HUES64 (cell line): ENCODE data around the gene GMDS.
A peak's percentile ranks its signal among the peaks of the same experiment; 100 is the strongest.

Experiments
- H3K27ac ChIP-seq: 2 replicates; pipeline ENCODE4 v1.7.0; 2013; ENCODE audit warnings: low read depth, low read length, inconsistent platforms
- H3K27me3 ChIP-seq: 2 replicates; pipeline ENCODE4 v1.6.1; 2013; ENCODE audit warnings: mild to moderate bottlenecking, low read length; ENCODE audit not compliant: insufficient read depth
- H3K36me3 ChIP-seq: 2 replicates; pipeline ENCODE4 v1.6.1; 2013; ENCODE audit warnings: mild to moderate bottlenecking, low read length; ENCODE audit not compliant: insufficient read depth
- H3K4me1 ChIP-seq: 2 replicates; pipeline ENCODE4 v1.6.1; 2013; ENCODE audit warnings: mild to moderate bottlenecking, low read length, moderate library complexity; ENCODE audit not compliant: insufficient read depth
- H3K4me3 ChIP-seq: 2 replicates; pipeline ENCODE4 v1.5.1; 2013; ENCODE audit warnings: mild to moderate bottlenecking, low read length, moderate library complexity
- H3K9ac ChIP-seq: 2 replicates; pipeline ENCODE4 v1.6.1; 2013; ENCODE audit warnings: mild to moderate bottlenecking, low read depth, low read length
- H3K9me3 ChIP-seq: 2 replicates; pipeline ENCODE4 v1.6.1; 2013; ENCODE audit warnings: low read depth, low read length; ENCODE audit not compliant: insufficient read depth
- WGBS: fragments of 150-250, 120-280 bp; methylation state at CpG from one replicate; pipeline ENCODE4 v1.1.7; 2013; ENCODE audit warnings: missing lambda C conversion rate; 5-methylcytosine and 5-hydroxymethylcytosine counted together

GMDS gene

GRCh38 chr6:2155206-2155605, 90.2 kb downstream of the GMDS start:
- 100% methylated on average over 1 of the region's 1 CpG for WGBS
- Histone ChIP-seq H3K4me1 (peaks cover 9% of the 10 kb centered on the region; the same call in 1 of the 2 replicates), H3K9me3 (no peaks in the 10 kb centered on the region), H3K9ac (no peak overlapping the region), H3K36me3 (no peaks in the 10 kb centered on the region), H3K27ac (no peak overlapping the region), H3K4me3 (no peak overlapping the region), H3K27me3 (no peaks in the 10 kb centered on the region)

GRCh38 chr6:2149361-2150006, 95.9 kb downstream of the GMDS start:
- Histone ChIP-seq H3K4me1 (no peaks in the 10 kb centered on the region), H3K9me3 (no peaks in the 10 kb centered on the region), H3K27ac (no peak overlapping the region), H3K27me3 (no peaks in the 10 kb centered on the region), H3K9ac (no peak overlapping the region), H3K36me3 (no peaks in the 10 kb centered on the region), H3K4me3 (no peak overlapping the region)
- 93% methylated on average over 9 of the region's 9 CpGs for WGBS

- Histone ChIP-seq H3K9ac (no peak overlapping the region), H3K36me3 (no peaks in the 10 kb centered on the region), H3K4me1 (no peaks in the 10 kb centered on the region), H3K27me3 (no peaks in the 10 kb centered on the region), H3K9me3 (no peaks in the 10 kb centered on the region), H3K4me3 (no peak overlapping the region), H3K27ac (no peak overlapping the region)
- 94% methylated on average over 8 of the region's 8 CpGs for WGBS
Measured at GRCh38 chr6:2148748-2149147, 96.7 kb downstream of the GMDS start.

DNA sequence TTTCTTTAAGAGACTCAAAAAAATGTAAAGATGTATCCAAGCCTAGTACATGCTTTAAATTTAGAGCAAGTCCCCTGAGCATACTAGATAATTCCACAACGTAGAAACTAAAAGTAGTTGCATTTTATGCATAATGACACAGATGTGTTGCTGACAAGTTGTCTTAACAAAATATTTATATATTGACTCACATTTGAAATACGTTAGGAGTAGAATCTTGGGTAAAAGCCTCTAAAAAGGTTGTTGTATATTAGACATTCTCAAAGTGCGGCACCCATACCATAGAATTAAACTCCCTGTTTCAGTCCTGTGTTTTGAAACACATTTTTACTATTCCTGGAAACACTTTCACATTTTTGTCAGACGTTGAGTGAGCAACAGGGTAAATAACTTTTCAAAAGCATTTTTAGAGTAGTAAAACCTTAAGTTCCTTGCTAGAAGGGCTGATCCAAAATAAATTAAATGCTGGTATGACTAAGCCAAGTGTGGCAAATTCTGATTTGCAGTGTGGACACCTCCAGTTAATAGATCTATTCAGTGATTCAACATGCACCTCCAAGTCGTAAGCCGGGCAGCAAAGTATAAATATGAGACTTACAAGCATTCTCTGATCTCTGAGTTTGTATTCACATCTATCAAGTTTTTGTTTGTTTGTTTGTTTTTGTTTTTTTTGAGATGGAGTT, 97.5 kb downstream of the GMDS start:
- Histone ChIP-seq H3K4me1 (no peaks in the 10 kb centered on the region), H3K36me3 (no peaks in the 10 kb centered on the region), H3K9me3 (no peaks in the 10 kb centered on the region), H3K9ac (no peak overlapping the region), H3K27ac (no peak overlapping the region), H3K4me3 (no peak overlapping the region), H3K27me3 (no peaks in the 10 kb centered on the region)
- WGBS, result 97% methylated on average over 5 of the region's 6 CpGs

DNA sequence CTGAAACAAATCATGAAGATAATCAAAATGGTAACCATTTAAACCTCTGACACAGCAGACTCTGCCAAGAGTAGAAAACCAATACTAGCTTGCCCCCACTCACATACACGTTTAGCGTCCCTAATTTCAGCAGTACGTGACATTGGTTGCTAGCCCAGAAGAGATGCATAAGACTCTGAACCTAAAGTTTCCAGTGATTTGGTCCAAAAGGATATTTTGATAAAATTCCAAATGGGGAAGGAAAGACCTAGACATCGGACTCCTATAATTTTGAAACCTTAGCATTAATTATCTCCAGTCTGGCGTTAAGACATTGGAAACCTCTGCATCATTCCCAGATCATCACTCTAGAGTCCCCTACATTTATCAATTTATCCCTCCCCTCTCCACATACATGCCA, 98.1 kb downstream of the GMDS start:
- Histone ChIP-seq H3K36me3 (no peaks in the 10 kb centered on the region), H3K4me1 (no peaks in the 10 kb centered on the region), H3K27me3 (no peaks in the 10 kb centered on the region), H3K9me3 (no peaks in the 10 kb centered on the region), H3K27ac (no peak overlapping the region), H3K4me3 (no peak overlapping the region), H3K9ac (no peak overlapping the region)
- WGBS, result 95% methylated on average over 5 of the region's 5 CpGs

DNA sequence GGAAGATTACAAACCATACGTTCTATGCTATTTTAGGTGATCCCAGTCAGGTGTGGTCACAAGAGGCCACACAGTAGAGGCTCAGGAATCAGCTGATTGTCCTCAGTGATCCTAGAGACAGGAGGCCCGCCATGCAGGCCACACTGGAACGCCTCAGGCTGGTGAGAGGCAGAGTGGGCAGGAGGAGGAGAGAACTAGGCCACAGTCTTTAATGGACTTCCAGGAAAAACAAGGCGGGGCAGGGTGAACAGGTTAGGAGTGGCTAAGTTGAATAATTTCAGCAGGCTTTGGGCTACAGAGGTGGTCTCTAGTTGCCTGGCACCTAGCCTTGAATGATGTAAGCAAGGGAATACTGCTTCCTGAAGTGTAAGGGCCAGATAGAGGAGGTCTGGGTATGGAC, 101.2 kb downstream of the GMDS start:
- Histone ChIP-seq H3K4me3 (no peak overlapping the region), H3K36me3 (no peaks in the 10 kb centered on the region), H3K4me1 (peaks cover 25% of the 10 kb centered on the region), H3K27ac (no peak overlapping the region), H3K27me3 (no peaks in the 10 kb centered on the region), H3K9ac (no peak overlapping the region), H3K9me3 (no peaks in the 10 kb centered on the region)
- 94% methylated on average over 4 of the region's 4 CpGs for WGBS

DNA sequence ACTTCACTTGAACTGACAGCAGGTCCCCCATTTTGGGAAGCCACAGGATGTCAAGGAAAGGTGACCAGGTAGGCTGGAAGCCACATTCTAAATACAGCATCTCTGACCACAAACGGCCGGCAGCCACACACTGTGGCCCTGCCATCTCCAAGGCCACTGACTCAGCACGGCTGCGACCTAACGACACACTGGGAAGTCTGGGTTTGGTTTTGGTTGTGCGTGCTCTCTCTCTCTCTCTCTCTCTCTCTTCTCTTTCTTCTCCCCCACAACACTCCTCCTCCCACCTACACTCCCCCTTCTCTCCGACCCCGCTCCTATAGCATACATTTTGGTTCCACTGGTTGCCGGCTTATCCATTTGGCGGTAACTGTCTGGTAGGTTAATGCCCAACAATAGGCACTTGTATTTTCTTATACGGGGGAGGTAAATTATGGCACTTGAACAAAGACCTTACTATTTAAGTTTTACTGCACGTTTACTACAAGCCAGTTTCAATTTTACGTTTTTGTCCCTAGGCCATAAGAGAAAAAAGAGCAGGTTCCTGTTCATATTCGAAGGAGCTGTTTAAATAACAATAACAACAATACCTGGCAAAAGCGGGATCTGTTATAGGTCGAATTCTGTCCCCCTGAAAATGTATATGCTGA, 103.6 kb downstream of the GMDS start:
- 86% methylated on average over 16 of the region's 16 CpGs for WGBS
- Histone ChIP-seq H3K36me3 (no peaks in the 10 kb centered on the region), H3K27me3 (no peaks in the 10 kb centered on the region), H3K9me3 (no peaks in the 10 kb centered on the region), H3K9ac (no peak overlapping the region), H3K4me3 (no peak overlapping the region), H3K4me1 (peaks cover 25% of the 10 kb centered on the region), H3K27ac (no peak overlapping the region)

- WGBS, result 88% methylated on average over 6 of the region's 6 CpGs
- Histone ChIP-seq H3K4me1 (peaks cover 25% of the 10 kb centered on the region), H3K27ac (peak overlapping the region; percentile 51), H3K27me3 (no peaks in the 10 kb centered on the region), H3K9me3 (no peaks in the 10 kb centered on the region), H3K9ac (no peak overlapping the region), H3K4me3 (no peak overlapping the region), H3K36me3 (no peaks in the 10 kb centered on the region)
Measured at GRCh38 chr6:2140438-2141128, 104.8 kb downstream of the GMDS start.

DNA sequence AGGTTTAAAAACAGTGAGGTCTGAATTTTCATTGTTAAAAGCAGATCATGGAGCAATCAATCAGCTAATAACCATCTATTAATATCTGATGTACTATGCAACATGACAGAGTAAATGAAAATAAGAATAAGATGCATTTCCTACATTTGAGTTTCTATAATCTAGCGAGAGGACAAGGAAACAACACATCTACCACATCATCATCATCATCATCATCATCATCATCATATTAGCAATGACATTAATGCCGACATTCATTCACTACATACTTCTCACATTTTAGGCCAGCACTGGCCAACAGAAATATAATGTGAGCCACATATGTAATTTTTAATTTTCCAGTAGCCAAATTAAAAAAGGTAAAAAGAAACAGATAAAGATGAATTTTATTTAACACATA, 110.0 kb downstream of the GMDS start:
- Histone ChIP-seq H3K4me1 (peaks cover 19% of the 10 kb centered on the region), H3K9ac (no peak overlapping the region), H3K27ac (no peak overlapping the region), H3K4me3 (no peak overlapping the region), H3K9me3 (no peaks in the 10 kb centered on the region), H3K27me3 (no peaks in the 10 kb centered on the region), H3K36me3 (no peaks in the 10 kb centered on the region)
- 97% methylated on average over 2 of the region's 2 CpGs for WGBS

- H3K27me3 ChIP-seq, result no peaks in the 10 kb centered on the region
- H3K9ac ChIP-seq, result no peak overlapping the region
- peaks cover 16% of the 10 kb centered on the region for H3K4me1 ChIP-seq
- H3K4me3 ChIP-seq, result no peak overlapping the region
- no peaks in the 10 kb centered on the region for H3K9me3 ChIP-seq
- H3K27ac ChIP-seq, result no peak overlapping the region
- no peaks in the 10 kb centered on the region for H3K36me3 ChIP-seq
Measured at GRCh38 chr6:2134554-2134953, 110.9 kb downstream of the GMDS start.

GRCh38 chr6:2133716-2134310, 111.6 kb downstream of the GMDS start:
- Histone ChIP-seq H3K27me3 (no peaks in the 10 kb centered on the region), H3K4me1 (peaks cover 24% of the 10 kb centered on the region), H3K9ac (no peak overlapping the region), H3K36me3 (no peaks in the 10 kb centered on the region), H3K27ac (no peak overlapping the region), H3K4me3 (no peak overlapping the region), H3K9me3 (no peaks in the 10 kb centered on the region)
- 95% methylated on average over 6 of the region's 7 CpGs for WGBS
